ENCODE results near the gene MARK3. TPM values are rescaled to one million over a fixed set of nuclear protein-coding genes. Genes with fewer than 3 reads are reported as not detected.

The MARK3 gene
- total and polyA plus RNA-seq, 2 donors from 2014 or later = 39.8 to 83.1 TPM

- H3K27me3 ChIP-seq (ENCODE audit: control insufficient read depth, insufficient read depth, low read length) = no peaks in the 10 kb centered on the region
- no peak for TF ChIP-seq CTCF (IDR thresholded peaks at IDR 0.05; ENCODE audit: borderline replicate concordance, extremely low read depth, insufficient read depth)
- H3K36me3 ChIP-seq (ENCODE audit: control insufficient read depth in 2 of 3, insufficient read depth in 3 of 3, low read length in 3 of 3) = peaks cover 4 to 39% (median 25%) of the 10 kb centered on the region in 3 donors
- intact Hi-C loops (cut with DNase I) = no loop called here
- no peak overlapping the region for H3K9ac ChIP-seq (ENCODE audit: low read length in 3 of 3)
- no peak overlapping the region for H3K27ac ChIP-seq (ENCODE audit: low read depth in 2 of 2, low read length in 2 of 2)
- FAIRE-seq (no peak), DNase-seq (no peak)
- no peaks in the 10 kb centered on the region for H3K9me3 ChIP-seq (ENCODE audit: control insufficient read depth in 2 of 3, insufficient read depth in 1 of 3, low read length in 3 of 3)
- no peak overlapping the region for H3K4me3 ChIP-seq (ENCODE audit: low read length in 3 of 3)
- H3K4me1 ChIP-seq (ENCODE audit: control insufficient read depth in 2 of 3, insufficient read depth in 2 of 3, low read depth in 1 of 3, low read length in 3 of 3) = no peaks in the 10 kb centered on the region
These were observed 107.1 kb downstream of the MARK3 start for GRCh38 chr14:103492156-103492925.

GRCh38 chr14:103495854-103496253, 110.6 kb downstream of the MARK3 start:
- no peak overlapping the region for H3K4me3 ChIP-seq (ENCODE audit: low read length in 3 of 3)
- DNase-seq (no peak), FAIRE-seq (no peak)
- peaks cover 4 to 38% (median 22%) of the 10 kb centered on the region in 3 donors for H3K36me3 ChIP-seq (ENCODE audit: control insufficient read depth in 2 of 3, insufficient read depth in 3 of 3, low read length in 3 of 3)
- no peaks in the 10 kb centered on the region for H3K9me3 ChIP-seq (ENCODE audit: control insufficient read depth in 2 of 3, insufficient read depth in 1 of 3, low read length in 3 of 3)
- H3K9ac ChIP-seq (ENCODE audit: low read length in 3 of 3) = no peak overlapping the region
- intact Hi-C loops (cut with DNase I) = no loop called here
- H3K27ac ChIP-seq (ENCODE audit: low read depth in 2 of 2, low read length in 2 of 2) = no peak overlapping the region
- H3K27me3 ChIP-seq (ENCODE audit: control insufficient read depth, insufficient read depth, low read length) = no peaks in the 10 kb centered on the region
- TF ChIP-seq CTCF (IDR thresholded peaks at IDR 0.05; ENCODE audit: borderline replicate concordance, extremely low read depth, insufficient read depth) = no peak
- H3K4me1 ChIP-seq (ENCODE audit: control insufficient read depth in 2 of 3, insufficient read depth in 2 of 3, low read depth in 1 of 3, low read length in 3 of 3) = peaks cover 0 to 7% (median 5%) of the 10 kb centered on the region in 3 donors

GRCh38 chr14:103496776-103497175, 111.6 kb downstream of the MARK3 start:
- Histone ChIP-seq H3K36me3 (ENCODE audit: control insufficient read depth in 2 of 3, insufficient read depth in 3 of 3, low read length in 3 of 3) (peaks cover 4 to 34% (median 26%) of the 10 kb centered on the region in 3 donors), H3K27me3 (ENCODE audit: control insufficient read depth, insufficient read depth, low read length) (no peaks in the 10 kb centered on the region), H3K9ac (ENCODE audit: low read length in 3 of 3) (no peak overlapping the region), H3K4me1 (ENCODE audit: control insufficient read depth in 2 of 3, insufficient read depth in 2 of 3, low read depth in 1 of 3, low read length in 3 of 3) (peaks cover 0 to 7% (median 5%) of the 10 kb centered on the region in 3 donors), H3K9me3 (ENCODE audit: control insufficient read depth in 2 of 3, insufficient read depth in 1 of 3, low read length in 3 of 3) (no peaks in the 10 kb centered on the region), H3K27ac (ENCODE audit: low read depth in 2 of 2, low read length in 2 of 2) (no peak overlapping the region), H3K4me3 (ENCODE audit: low read length in 3 of 3) (no peak overlapping the region)
- no peak for TF ChIP-seq CTCF (IDR thresholded peaks at IDR 0.05; ENCODE audit: borderline replicate concordance, extremely low read depth, insufficient read depth)
- intact Hi-C loops (cut with DNase I) = no loop called here
- no peak for FAIRE-seq
- DNase-seq = no peak
